Fibroblast of lung (primary cell): ENCODE results near the gene POLR1D. TPM values are rescaled to one million over a fixed set of nuclear protein-coding genes. Genes with fewer than 3 reads are reported as not detected.
"Not testable (repeated sequence)": the region's sequence is repeated elsewhere in the genome, so short reads cannot be mapped to it uniquely, and the experiment has no call there.

ENCODE experiments used
- DNase-seq, 2 donors: peaks; one replicate each; pipeline versions ENCODE4 v3.0.0 to v3.0.0-alpha.2; 2010; ENCODE audit warnings: low read depth in 2 of 2
- H2AFZ ChIP-seq: 2 replicates; pipeline ENCODE4 v1.5.1; 2012; ENCODE audit warnings: low read length, control low read depth, inconsistent platforms
- H3K27ac ChIP-seq: 2 replicates; pipeline ENCODE4 v1.5.1; 2011; ENCODE audit warnings: low read length, control low read depth; ENCODE audit not compliant: insufficient read depth
- H3K27me3 ChIP-seq: 2 replicates; pipeline ENCODE4 v1.5.1; 2011; ENCODE audit warnings: mild to moderate bottlenecking, low read length; ENCODE audit not compliant: control insufficient read depth, insufficient read depth
- H3K36me3 ChIP-seq: 2 replicates; pipeline ENCODE4 v1.5.1; 2011; ENCODE audit warnings: low read length; ENCODE audit not compliant: control insufficient read depth, insufficient read depth
- H3K4me1 ChIP-seq: 2 replicates; pipeline ENCODE4 v1.5.1; 2011; ENCODE audit warnings: low read length; ENCODE audit not compliant: control insufficient read depth, insufficient read depth; ENCODE audit errors: extremely low read depth
- H3K4me2 ChIP-seq: 2 replicates; pipeline ENCODE4 v1.5.1; 2011; ENCODE audit warnings: low read length, control low read depth; ENCODE audit not compliant: insufficient read depth; ENCODE audit errors: extremely low read depth
- H3K4me3 ChIP-seq, 4 experiments: fragments of 200-600 bp in 1 of 4; sonication (generic) in 1 of 4; replicated peaks in 1 of 4; 2 replicates each; pipeline ENCODE4 v1.5.1; 2011 to 2016; ENCODE audit warnings: low read length in 4 of 4, low read depth in 3 of 4, mild to moderate bottlenecking in 3 of 4, control low read depth in 2 of 4, inconsistent platforms in 1 of 4, mixed read lengths in 1 of 4; ENCODE audit not compliant: insufficient read depth in 1 of 4; ENCODE audit errors: control extremely low read depth in 1 of 4
- H3K79me2 ChIP-seq: 2 replicates; pipeline ENCODE4 v1.5.1; 2012; ENCODE audit warnings: mild to moderate bottlenecking, low read length, inconsistent platforms; ENCODE audit not compliant: control insufficient read depth, insufficient read depth
- H3K9ac ChIP-seq: 2 replicates; pipeline ENCODE4 v1.5.1; 2011; ENCODE audit warnings: mild to moderate bottlenecking, low read length, control low read depth; ENCODE audit not compliant: insufficient read depth
- H3K9me3 ChIP-seq: 2 replicates; pipeline ENCODE4 v1.5.1; 2012; ENCODE audit warnings: low read depth, low read length; ENCODE audit not compliant: control insufficient read depth, insufficient read depth
- H4K20me1 ChIP-seq: 2 replicates; pipeline ENCODE4 v1.5.1; 2011; ENCODE audit warnings: low read length; ENCODE audit not compliant: control insufficient read depth, insufficient read depth; ENCODE audit errors: extremely low read depth
- EZH2 ChIP-seq: IDR thresholded peaks from 2 replicates; pipeline ENCODE4 v1.5.1; 2012; ENCODE audit warnings: low read length, control low read depth, mild to moderate bottlenecking; ENCODE audit errors: missing control alignments
- polyA plus RNA-seq, 2 donors: library from polyadenylated mRNA; depleted of rRNA in 1 of 2; stranded (reverse) in 1 of 2; unstranded in 1 of 2; fragments of >200 nt; gene quantifications; 2 replicates each; pipeline ENCODE4 v1.2.1, GENCODE V29; 2011 to 2012; ENCODE audit warnings: missing spikeins in 1 of 2
- total RNA-seq: library from RNA; depleted of rRNA; stranded (reverse); fragments of >200 nt; gene quantifications from 2 replicates; pipeline ENCODE4 v1.2.1, GENCODE V29; 2014
- TF ChIP-seq, protein P1 (sequence below), 2 donors: IDR thresholded peaks in 1 of 2; conservative IDR thresholded peaks in 1 of 2; 1 replicate in 1 of 2; 2 replicates in 1 of 2; pipeline ENCODE4 v1.5.1; 2011 to 2012; ENCODE audit warnings: low read length in 2 of 2, control low read depth in 1 of 2, inconsistent platforms in 1 of 2, low read depth in 1 of 2, mild to moderate bottlenecking in 1 of 2

Gene POLR1D
- total and polyA plus RNA-seq, 2 donors (not counting 1 experiment from before 2014, with no cell fraction given): 84.6 to 96.0 TPM

DNA sequence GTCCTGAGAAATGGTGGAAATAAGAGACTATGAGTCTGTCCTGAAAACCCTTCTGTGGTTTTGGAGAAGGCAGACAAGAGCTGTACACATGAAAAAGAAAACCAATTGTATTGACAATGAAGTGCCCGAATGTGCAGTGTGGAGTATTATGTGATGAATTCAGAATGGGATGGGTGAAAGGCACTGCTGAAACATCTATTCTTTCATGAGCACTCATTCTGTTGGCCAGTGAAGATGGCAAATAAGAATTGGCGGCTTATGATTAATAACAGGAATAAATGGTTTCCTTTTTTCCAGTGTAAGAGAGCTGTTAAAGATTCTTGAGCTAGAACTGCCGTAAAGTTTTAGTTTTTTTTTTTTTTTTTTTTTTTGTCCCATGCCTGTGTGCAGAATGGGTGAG is 5.7 kb downstream of the POLR1D start:
- DNase-seq: no peak
- no peak overlapping the region for H2AFZ ChIP-seq
- H3K4me2 ChIP-seq: no peak overlapping the region
- no peak overlapping the region for H3K9ac ChIP-seq
- TF ChIP-seq EZH2: no peak
- TF ChIP-seq, protein P1, sequence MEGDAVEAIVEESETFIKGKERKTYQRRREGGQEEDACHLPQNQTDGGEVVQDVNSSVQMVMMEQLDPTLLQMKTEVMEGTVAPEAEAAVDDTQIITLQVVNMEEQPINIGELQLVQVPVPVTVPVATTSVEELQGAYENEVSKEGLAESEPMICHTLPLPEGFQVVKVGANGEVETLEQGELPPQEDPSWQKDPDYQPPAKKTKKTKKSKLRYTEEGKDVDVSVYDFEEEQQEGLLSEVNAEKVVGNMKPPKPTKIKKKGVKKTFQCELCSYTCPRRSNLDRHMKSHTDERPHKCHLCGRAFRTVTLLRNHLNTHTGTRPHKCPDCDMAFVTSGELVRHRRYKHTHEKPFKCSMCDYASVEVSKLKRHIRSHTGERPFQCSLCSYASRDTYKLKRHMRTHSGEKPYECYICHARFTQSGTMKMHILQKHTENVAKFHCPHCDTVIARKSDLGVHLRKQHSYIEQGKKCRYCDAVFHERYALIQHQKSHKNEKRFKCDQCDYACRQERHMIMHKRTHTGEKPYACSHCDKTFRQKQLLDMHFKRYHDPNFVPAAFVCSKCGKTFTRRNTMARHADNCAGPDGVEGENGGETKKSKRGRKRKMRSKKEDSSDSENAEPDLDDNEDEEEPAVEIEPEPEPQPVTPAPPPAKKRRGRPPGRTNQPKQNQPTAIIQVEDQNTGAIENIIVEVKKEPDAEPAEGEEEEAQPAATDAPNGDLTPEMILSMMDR (conservative IDR thresholded peaks at IDR 0.05 in 1 of 2, IDR thresholded peaks at IDR 0.05 in 1 of 2; ENCODE audit: low read depth in 1 of 2, low read length in 2 of 2): no peak
- peaks cover 3% of the 10 kb centered on the region for H3K4me1 ChIP-seq
- peaks cover 33% of the 10 kb centered on the region for H3K79me2 ChIP-seq
- no peaks in the 10 kb centered on the region for H3K9me3 ChIP-seq
- no peak overlapping the region for H3K27ac ChIP-seq
- peaks cover 3% of the 10 kb centered on the region for H3K36me3 ChIP-seq
- no peaks in the 10 kb centered on the region for H4K20me1 ChIP-seq
- H3K4me3 ChIP-seq: no peak overlapping the region
- no peaks in the 10 kb centered on the region for H3K27me3 ChIP-seq

DNA sequence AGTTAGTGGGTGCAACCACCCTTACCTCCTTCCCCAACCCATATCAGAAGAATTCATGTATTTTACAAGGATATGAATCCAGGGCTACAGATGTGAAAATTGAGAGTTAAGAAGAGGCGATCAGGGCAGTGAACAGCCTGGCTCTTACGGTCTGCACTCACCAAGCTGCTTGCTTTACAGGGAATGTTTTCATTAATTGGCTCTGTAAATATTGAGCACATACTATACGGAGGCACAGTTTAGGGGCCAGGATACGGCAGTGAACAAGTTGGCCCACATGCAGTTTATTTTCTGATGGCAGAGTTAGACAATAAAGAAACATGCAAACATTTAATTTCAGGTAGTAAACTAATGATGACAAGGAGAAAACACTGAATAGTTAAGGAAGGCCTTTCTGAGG is 6.4 kb downstream of the POLR1D start:
- H3K36me3 ChIP-seq: peaks cover 3% of the 10 kb centered on the region
- no peaks in the 10 kb centered on the region for H3K9me3 ChIP-seq
- peaks cover 26% of the 10 kb centered on the region for H3K79me2 ChIP-seq
- H4K20me1 ChIP-seq: no peaks in the 10 kb centered on the region
- H3K27me3 ChIP-seq: no peaks in the 10 kb centered on the region
- TF ChIP-seq EZH2: no peak
- TF ChIP-seq, protein P1 (conservative IDR thresholded peaks at IDR 0.05 in 1 of 2, IDR thresholded peaks at IDR 0.05 in 1 of 2; ENCODE audit: low read depth in 1 of 2, low read length in 2 of 2): no peak
- H3K4me2 ChIP-seq: no peak overlapping the region
- no peak for DNase-seq
- no peak overlapping the region for H3K9ac ChIP-seq
- no peak overlapping the region for H2AFZ ChIP-seq
- H3K27ac ChIP-seq: no peak overlapping the region
- H3K4me1 ChIP-seq: no peaks in the 10 kb centered on the region
- no peak overlapping the region for H3K4me3 ChIP-seq

DNA sequence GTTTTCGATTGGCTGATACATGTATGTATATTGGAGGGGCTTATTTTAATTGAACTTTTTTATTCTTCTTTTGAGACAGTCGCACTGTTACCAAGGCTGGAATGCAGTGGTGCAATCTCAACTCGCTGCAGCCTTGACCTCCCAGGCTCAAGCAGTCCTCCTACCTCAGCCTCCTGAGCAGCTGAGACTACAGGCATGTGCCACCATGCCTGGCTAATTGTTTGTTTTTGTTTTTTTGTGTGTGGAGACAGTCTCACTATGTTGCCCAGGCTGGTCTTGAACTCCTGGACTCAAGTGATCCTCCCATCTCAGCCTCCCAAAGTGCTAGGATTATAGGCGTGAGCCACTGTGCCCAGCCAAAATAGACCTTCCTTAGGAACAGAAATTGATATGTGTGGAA is 7.1 kb downstream of the POLR1D start:
- not testable (repeated sequence) for H3K36me3 ChIP-seq, H3K4me2 ChIP-seq, H4K20me1 ChIP-seq, DNase-seq, H3K9me3 ChIP-seq, H3K4me1 ChIP-seq, H3K27ac ChIP-seq, H3K4me3 ChIP-seq, H2AFZ ChIP-seq, H3K27me3 ChIP-seq, H3K9ac ChIP-seq
- H3K79me2 ChIP-seq: peaks cover 19% of the 10 kb centered on the region
